HG02885 (cell line): ENCODE results near the gene WDTC1.

ENCODE experiments used
- ATAC-seq: cut with Tn5 transposase; IDR thresholded peaks from one replicate; pipeline ENCODE4 v1.9.1; 2021; ENCODE audit warnings: mild to moderate bottlenecking; ENCODE audit not compliant: unreplicated experiment, poor library complexity

Gene WDTC1

GRCh38 chr1:27330786-27331185, 96.4 kb downstream of the WDTC1 start:
- no peak for ATAC-seq

GRCh38 chr1:27331426-27331825, 97.0 kb downstream of the WDTC1 start:
- no peak for ATAC-seq

- no peak for ATAC-seq
These were observed 97.5 kb downstream of the WDTC1 start for GRCh38 chr1:27331922-27332321.

- ATAC-seq: no peak
These were observed 98.3 kb downstream of the WDTC1 start for GRCh38 chr1:27332536-27333281.

- no peak for ATAC-seq
These were observed 99.4 kb downstream of the WDTC1 start for GRCh38 chr1:27333717-27334279.

GRCh38 chr1:27335506-27336422, 101.3 kb downstream of the WDTC1 start:
- ATAC-seq: no peak

- ATAC-seq: no peak
These were observed 102.3 kb downstream of the WDTC1 start for GRCh38 chr1:27336756-27337155.

GRCh38 chr1:27338751-27339150, 104.3 kb downstream of the WDTC1 start:
- ATAC-seq: no peak

- no peak for ATAC-seq
These were observed 104.8 kb downstream of the WDTC1 start for GRCh38 chr1:27339213-27339612.

- ATAC-seq: peak; percentile 62
These were observed 107.3 kb downstream of the WDTC1 start, which contains the start of gene SYTL1 for GRCh38 chr1:27341525-27342252. SYTL1 (plus strand) TSS chr1:27342022; CDS start chr1:27345335, 3,313 bp downstream.

GRCh38 chr1:27342391-27342777, 108.0 kb downstream of the WDTC1 start:
- no peak for ATAC-seq

- ATAC-seq: peak; percentile 51
These were observed 108.6 kb downstream of the WDTC1 start for GRCh38 chr1:27342778-27343638.

GRCh38 chr1:27343639-27344025, 109.2 kb downstream of the WDTC1 start:
- no peak for ATAC-seq

GRCh38 chr1:27345272-27345671, 110.8 kb downstream of the WDTC1 start:
- ATAC-seq: no peak

GRCh38 chr1:27346357-27346756, 111.9 kb downstream of the WDTC1 start:
- ATAC-seq: no peak

- no peak for ATAC-seq
These were observed 112.7 kb downstream of the WDTC1 start for GRCh38 chr1:27346991-27347624.

- ATAC-seq: no peak
These were observed 114.7 kb downstream of the WDTC1 start for GRCh38 chr1:27348861-27349783.
